ENCODE results near the gene UQCR10.

DNA sequence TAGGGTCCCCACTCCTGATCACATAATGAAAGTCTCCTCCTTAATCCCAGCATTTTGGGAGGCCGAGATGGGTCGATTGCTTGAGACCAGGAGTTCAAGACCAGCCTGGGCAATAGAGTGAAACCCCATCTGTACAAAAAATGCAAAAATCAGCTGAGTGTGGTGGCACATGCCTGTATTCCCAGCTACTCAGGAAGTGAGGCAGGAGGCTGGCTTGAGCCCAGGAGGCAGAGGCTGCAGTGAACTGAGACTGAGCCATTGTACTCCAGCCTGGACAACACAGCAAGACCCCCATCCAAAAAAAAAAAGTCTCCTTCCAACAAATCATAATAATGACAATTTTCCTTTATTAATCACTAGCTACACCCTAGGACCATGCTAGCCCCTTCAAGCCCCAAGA, 15.5 kb upstream of the UQCR10 start:
- TF ChIP-seq POLR2A (IDR thresholded peaks at IDR 0.05; ENCODE audit: low read depth, low read length) (no peak), POLR2AphosphoS5 (IDR thresholded peaks at IDR 0.05; ENCODE audit: low read depth, low read length) (no peak)
